HG03025 (cell line): ENCODE data around the gene GJE1.

Experiments used
- ATAC-seq: cut with Tn5 transposase; IDR thresholded peaks from one replicate; pipeline ENCODE4 v1.9.1; 2021; ENCODE audit warnings: mild to moderate bottlenecking, moderate library complexity; ENCODE audit not compliant: unreplicated experiment, low FRiP score

Gene GJE1

GRCh38 chr6:142162780-142163179 lies 30.1 kb downstream of the GJE1 start:
- no peak for ATAC-seq

GRCh38 chr6:142165227-142165626 lies 32.5 kb downstream of the GJE1 start:
- no peak for ATAC-seq

DNA sequence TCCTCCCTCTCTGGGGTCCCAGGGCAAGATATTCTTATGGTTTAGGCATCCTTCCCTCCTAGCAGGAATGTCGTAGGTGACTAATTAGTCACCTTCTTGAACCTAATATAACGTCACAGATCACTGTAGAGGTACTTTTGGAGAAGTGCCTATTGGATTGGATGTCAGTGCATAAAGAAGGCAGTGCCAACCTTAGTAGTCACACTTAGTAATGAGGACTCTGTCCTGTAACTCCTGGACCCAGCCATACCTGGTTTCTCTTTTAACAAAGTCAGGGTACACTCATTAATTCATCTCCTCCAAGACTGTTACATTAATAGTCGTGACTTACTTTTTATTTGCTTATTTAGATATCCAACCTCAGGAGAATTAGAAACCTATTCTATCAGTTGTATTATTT lies 34.3 kb downstream of the GJE1 start:
- ATAC-seq, result no peak

DNA sequence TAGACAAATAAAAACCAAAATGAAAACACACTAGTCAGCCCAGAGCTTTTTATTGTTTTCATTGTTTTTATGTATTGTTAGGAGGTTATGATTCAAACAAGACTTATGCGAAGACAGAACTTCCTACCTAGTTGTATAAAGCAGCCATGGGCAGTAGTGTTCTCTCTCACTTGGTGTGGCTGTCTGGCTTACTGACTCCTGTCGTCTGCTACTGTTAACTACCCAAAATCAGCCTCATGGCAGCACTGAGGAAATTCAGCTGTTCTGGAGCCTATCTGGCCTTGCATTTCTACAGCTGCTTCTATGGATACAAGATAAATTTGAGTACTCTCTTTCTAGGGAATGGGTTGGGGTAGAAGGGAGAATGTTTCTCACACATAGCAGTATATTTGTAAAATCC lies 34.8 kb downstream of the GJE1 start:
- no peak for ATAC-seq

DNA sequence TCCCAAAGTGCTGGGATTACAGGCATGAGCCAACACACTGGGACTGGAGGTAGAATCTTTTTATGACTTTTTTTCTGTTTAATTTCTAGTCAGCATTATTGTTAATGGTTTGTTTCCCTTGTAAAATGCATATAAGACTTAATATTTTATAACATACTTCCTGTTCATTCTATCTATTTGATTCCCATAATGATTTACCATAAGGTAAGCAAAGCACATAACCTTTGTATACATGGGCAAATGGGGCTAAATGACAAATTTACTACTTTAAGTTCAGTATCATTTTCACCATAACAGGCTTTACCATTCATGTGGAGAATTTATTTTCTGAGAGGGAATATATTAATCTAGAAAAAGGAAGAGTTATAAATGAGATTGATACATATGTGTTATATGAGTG lies 38.6 kb downstream of the GJE1 start:
- ATAC-seq, result no peak

GRCh38 chr6:142172758-142173157 lies 40.0 kb downstream of the GJE1 start:
- no peak for ATAC-seq

GRCh38 chr6:142173980-142174379 lies 41.3 kb downstream of the GJE1 start:
- ATAC-seq, result no peak

GRCh38 chr6:142174703-142175102 lies 42.0 kb downstream of the GJE1 start:
- ATAC-seq, result no peak

DNA sequence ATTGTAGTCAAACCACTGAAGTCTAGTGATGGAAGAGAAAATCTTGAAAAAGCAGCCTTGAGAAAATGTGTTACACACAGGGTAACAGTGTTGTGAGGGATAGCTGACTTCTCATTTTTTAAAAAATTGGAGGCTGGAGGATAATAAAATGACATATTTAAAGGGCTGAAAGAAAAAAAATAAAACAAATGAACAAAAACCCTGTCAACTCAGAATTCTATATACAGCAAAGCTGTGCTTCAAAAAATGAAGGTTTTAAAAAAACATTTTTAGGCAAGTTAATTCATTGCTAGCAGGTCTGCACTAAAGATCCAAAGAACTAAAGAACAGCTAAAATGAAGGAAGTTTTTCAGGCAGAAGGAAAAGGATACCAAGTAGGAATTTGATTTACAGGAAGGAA lies 45.4 kb downstream of the GJE1 start:
- ATAC-seq, result no peak

GRCh38 chr6:142182004-142182403 lies 49.3 kb downstream of the GJE1 start:
- ATAC-seq, result no peak

DNA sequence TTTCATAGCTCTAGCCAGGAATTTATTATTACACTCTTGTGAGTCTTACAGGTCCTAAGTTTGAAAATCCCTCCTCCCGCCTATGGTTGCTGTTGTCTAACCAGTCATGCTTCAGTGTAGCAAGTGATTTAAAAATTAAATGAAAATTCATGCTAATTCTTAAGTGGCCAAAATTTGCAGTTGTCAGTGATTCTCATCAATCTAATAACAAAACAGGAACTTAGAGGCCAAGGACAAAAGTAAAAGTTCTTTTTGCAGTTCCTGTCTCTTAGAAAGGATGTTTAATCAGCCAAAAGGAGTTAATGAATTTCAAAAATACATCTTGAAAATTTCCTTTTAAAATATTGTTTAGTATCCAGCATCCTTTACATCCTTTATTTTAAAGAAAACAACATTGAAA lies 50.6 kb downstream of the GJE1 start:
- ATAC-seq, result no peak

DNA sequence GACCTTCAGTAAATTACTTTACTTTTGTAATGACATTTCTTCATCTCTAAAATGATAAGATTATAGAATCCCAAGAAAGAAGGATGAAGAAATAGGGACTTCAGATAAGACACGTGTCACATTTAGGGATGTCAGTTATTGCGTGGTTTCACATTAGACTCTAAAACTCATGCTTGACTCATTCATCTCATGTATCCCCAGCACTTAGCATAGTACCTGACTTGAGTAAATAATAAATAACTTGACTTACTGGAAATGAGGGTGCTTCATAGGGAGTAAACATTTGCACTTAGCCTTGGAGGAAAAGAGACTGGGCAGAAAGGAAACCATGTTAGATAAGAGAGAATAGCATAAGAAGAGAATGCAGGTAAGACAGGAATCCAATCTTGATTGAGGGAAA lies 51.6 kb downstream of the GJE1 start:
- ATAC-seq, result no peak
